T-cell (primary cell): ENCODE data around the gene GLIS1. TPM values are rescaled to one million over a fixed set of nuclear protein-coding genes. Genes with fewer than 3 reads are reported as not detected.

ENCODE experiments used
- ATAC-seq, 4 experiments: fragments of 200-7000 bp in 3 of 4; fragments of 150-1000 bp in 1 of 4; cut with Tn5 transposase; replicated peaks in 1 of 4; 1 replicate in 3 of 4; 2 replicates in 1 of 4; pipeline ENCODE4 v1.10.0; 2021; ENCODE audit warnings: moderate library complexity in 3 of 4, mild to moderate bottlenecking in 2 of 4, moderate number of reproducible peaks in 1 of 4
- CTCF ChIA-PET, 2 donors: fragments of 300-600 bp; sonication (Branson Sonifier 250); formaldehyde crosslinking; loops; one replicate each; lab custom pipeline; 2022; ENCODE audit warnings: antibody characterized with exemption in 2 of 2; lab: Charles Lee
- POLR2A ChIA-PET, 2 donors: fragments of 300-600 bp; sonication (Branson Sonifier 250); formaldehyde crosslinking; loops; one replicate each; lab custom pipeline; 2022; ENCODE audit warnings: antibody characterized with exemption in 2 of 2; lab: Charles Lee
- DNase-seq, 35 experiments: peaks; one replicate each; pipeline versions ENCODE4 v3.0.0 to v3.0.0-alpha.2; 2013 to 2023
- H3K27ac ChIP-seq: one replicate; pipeline ENCODE4 v1.5.1; 2013; ENCODE audit warnings: low read length
- H3K27me3 ChIP-seq, 2 experiments: replicated peaks in 1 of 2; 1 replicate in 1 of 2; 2 replicates in 1 of 2; pipeline versions ENCODE4 v1.6.1 to v1.7.0; 2013; ENCODE audit warnings: low read length in 1 of 2, mixed read lengths in 1 of 2; ENCODE audit not compliant: control insufficient read depth in 2 of 2, insufficient read depth in 2 of 2; ENCODE audit errors: extremely low read depth in 1 of 2
- H3K36me3 ChIP-seq, 2 donors: 1 replicate in 1 of 2; 2 replicates in 1 of 2; pipeline versions ENCODE4 v1.6.1 to v1.7.0; 2013; ENCODE audit warnings: low read length in 1 of 2; ENCODE audit not compliant: control insufficient read depth in 2 of 2, insufficient read depth in 1 of 2; ENCODE audit errors: extremely low read depth in 1 of 2
- H3K4me1 ChIP-seq, 2 experiments: 1 replicate in 1 of 2; 2 replicates in 1 of 2; pipeline versions ENCODE4 v1.6.1 to v1.7.0; 2013; ENCODE audit warnings: low read length in 2 of 2, mixed read lengths in 1 of 2; ENCODE audit not compliant: insufficient read depth in 2 of 2, control insufficient read depth in 1 of 2; ENCODE audit errors: extremely low read depth in 1 of 2
- H3K4me3 ChIP-seq, 2 donors: 1 replicate in 1 of 2; 2 replicates in 1 of 2; pipeline versions ENCODE4 v1.5.1 to v1.7.0; 2013; ENCODE audit warnings: mild to moderate bottlenecking in 2 of 2, low read length in 1 of 2, moderate library complexity in 1 of 2; ENCODE audit not compliant: control insufficient read depth in 1 of 2; ENCODE audit errors: extremely low read depth in 1 of 2
- H3K9me3 ChIP-seq: 2 replicates; pipeline ENCODE4 v1.7.0; 2013
- H3K27ac Mint-ChIP-seq, 2 donors: one replicate each; pipeline ENCODE4 v1.8.0; 2020 to 2021; ENCODE audit warnings: mild to moderate bottlenecking in 2 of 2, mixed read lengths in 2 of 2
- H3K27me3 Mint-ChIP-seq, 2 donors: one replicate each; pipeline ENCODE4 v1.8.0; 2021 to 2022; ENCODE audit warnings: mixed read lengths in 2 of 2
- H3K36me3 Mint-ChIP-seq: one replicate; pipeline ENCODE4 v1.8.0; 2021; ENCODE audit warnings: mixed read lengths
- H3K4me1 Mint-ChIP-seq, 3 donors: one replicate each; pipeline ENCODE4 v1.8.0; 2020 to 2022; ENCODE audit warnings: mixed read lengths in 3 of 3, mild to moderate bottlenecking in 1 of 3
- H3K4me3 Mint-ChIP-seq, 3 donors: one replicate each; pipeline ENCODE4 v1.8.0; 2020 to 2022; ENCODE audit warnings: mild to moderate bottlenecking in 3 of 3, mixed read lengths in 3 of 3, moderate library complexity in 3 of 3
- H3K9me3 Mint-ChIP-seq, 3 donors: one replicate each; pipeline ENCODE4 v1.8.0; 2020 to 2022; ENCODE audit warnings: mixed read lengths in 3 of 3
- WGBS: methylation state at CpG from one replicate; pipeline ENCODE4 v1.1.5; 2013; ENCODE audit warnings: missing lambda C conversion rate; ENCODE audit not compliant: insufficient coverage; 5-methylcytosine and 5-hydroxymethylcytosine counted together
- total RNA-seq, 35 experiments: library from RNA in 6 of 35; stranded (reverse) in 6 of 35; fragments of 120-200 nt in 1 of 35; gene quantifications; one replicate each; pipeline versions ENCODE4 v1.2.1 to v1.2.4 and lab custom pipeline; 2013 to 2026

The GLIS1 gene
- total RNA-seq, 5 donors from 2014 or later (not counting 1 experiment from before 2014, with no cell fraction given): not detected

DNA sequence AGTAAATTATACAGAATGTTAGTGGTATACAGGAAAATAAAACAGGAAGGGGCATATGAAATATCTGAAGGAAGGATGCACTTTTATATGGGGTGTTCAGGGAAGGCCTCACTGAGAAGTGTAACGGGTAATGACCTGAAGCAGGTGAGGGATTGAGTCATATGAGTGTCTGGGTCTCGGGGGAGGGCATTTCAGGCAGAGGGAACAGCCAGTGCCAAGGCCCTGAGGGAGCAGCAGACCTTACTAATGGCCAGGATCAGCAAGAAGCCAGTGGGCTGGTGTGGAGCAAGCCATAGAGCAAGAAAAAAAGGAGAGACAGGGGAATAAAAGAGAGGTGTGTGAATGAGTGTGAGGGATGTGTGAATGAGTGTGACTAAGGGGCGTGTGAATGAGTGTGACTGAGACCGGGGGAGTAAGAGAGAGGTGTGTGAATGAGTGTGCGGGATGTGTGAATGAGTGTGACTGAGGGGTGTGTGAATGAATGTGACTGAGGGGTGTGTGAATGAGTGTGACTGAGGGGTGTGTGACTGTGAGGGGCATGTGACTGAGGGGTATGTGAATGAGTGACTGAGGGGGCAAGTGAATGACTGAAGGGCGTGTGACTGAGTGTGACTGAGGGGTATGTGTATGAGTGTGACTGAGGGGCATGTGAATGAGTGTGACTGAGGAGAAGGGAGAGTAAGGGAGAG is 107.2 kb downstream of the GLIS1 start:
- ATAC-seq (no peak), DNase-seq (no peak)
- CTCF ChIA-PET: no interaction called here
- 79% methylated on average over 6 of the region's 6 CpGs for WGBS
- peaks cover 2 to 3% of the 10 kb centered on the region in 2 donors for H3K27me3 Mint-ChIP-seq
- Histone ChIP-seq H3K4me3 (no peak overlapping the region), H3K4me1 (no peaks in the 10 kb centered on the region), H3K27me3 (peaks cover 0 to 16% of the 10 kb centered on the region in 2 experiments), H3K27ac (no peak overlapping the region), H3K36me3 (no peaks in the 10 kb centered on the region), H3K9me3 (no peaks in the 10 kb centered on the region)
- H3K27ac Mint-ChIP-seq: no peak overlapping the region
- H3K4me1 Mint-ChIP-seq: no peaks in the 10 kb centered on the region
- H3K36me3 Mint-ChIP-seq: no peaks in the 10 kb centered on the region
- H3K9me3 Mint-ChIP-seq: no peaks in the 10 kb centered on the region
- H3K4me3 Mint-ChIP-seq: no peak overlapping the region
- POLR2A ChIA-PET: no interaction called here

DNA sequence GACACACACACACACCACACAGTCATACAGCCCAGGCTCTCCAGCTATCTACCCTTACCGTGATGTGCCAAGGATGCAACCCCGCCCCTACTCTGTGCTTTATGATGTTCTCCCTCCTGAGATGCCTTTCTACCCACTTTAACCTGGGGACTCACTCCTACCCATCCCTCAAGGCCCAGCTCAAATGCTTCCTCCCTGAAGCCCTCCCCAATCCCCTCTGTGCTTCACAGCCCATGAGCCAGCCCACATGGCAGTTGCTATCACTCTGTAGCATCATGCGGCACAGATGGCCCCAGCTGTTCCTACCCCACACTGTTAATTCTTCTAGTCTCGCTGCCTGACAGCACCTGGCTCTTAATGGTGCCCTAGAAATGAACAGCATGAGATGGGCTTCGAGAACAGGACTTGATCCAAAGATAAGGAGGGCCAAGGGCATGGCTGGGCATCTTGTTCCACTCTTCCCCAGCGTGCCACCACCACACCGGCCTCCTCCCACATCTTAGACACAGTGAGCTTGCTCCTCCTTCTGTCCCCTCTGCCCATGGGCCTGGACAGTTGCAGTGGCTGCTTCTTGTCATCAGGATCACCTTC is 109.8 kb downstream of the GLIS1 start:
- CTCF ChIA-PET: no interaction called here
- H3K27ac Mint-ChIP-seq: no peak overlapping the region
- DNase-seq: no peak

DNA sequence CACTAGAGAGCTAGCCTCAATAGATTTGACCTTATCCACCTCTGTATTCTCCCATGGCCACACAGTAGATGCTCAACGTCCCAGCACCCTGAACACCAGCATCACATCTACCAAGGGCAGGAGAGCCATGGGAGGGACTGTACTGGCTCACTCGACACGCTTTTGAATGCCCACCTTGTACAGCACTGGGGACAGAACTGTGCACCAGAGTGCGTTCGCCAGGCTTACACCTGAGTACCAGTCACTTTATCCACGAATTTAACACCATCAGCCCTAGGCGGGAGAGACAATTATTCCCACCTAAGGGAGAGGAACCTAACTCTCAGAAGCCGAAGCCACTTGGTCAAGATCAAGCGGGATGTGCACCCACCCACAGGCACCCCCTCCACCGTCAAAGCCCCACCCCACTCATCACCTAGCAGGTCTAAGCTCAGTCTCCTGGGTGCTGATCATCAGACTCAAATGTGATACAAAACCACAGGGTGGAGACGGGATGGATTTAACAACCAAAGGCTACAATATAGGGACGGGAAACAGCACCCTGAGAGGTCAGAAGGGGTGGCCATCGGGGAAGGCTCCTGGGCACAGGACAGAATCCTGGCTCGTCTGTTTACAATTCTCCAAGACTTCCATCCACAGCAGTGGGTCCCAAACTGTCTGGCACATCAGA is 110.5 kb downstream of the GLIS1 start:
- H3K4me1 ChIP-seq: no peaks in the 10 kb centered on the region
- Mint-ChIP-seq H3K27ac (no peak overlapping the region), H3K9me3 (no peaks in the 10 kb centered on the region), H3K4me1 (no peaks in the 10 kb centered on the region), H3K4me3 (no peak overlapping the region), H3K27me3 (peaks cover 2 to 3% of the 10 kb centered on the region in 2 donors), H3K36me3 (no peaks in the 10 kb centered on the region)
- no peak overlapping the region for H3K4me3 ChIP-seq
- H3K27ac ChIP-seq: no peak overlapping the region
- CTCF ChIA-PET: no interaction called here
- peaks cover 0 to 19% of the 10 kb centered on the region in 2 experiments for H3K27me3 ChIP-seq
- no peak for DNase-seq
- no peaks in the 10 kb centered on the region for H3K36me3 ChIP-seq
- ATAC-seq: no peak
- WGBS: 80% methylated on average over 12 of the region's 14 CpGs
- POLR2A ChIA-PET: no interaction called here
- H3K9me3 ChIP-seq: no peaks in the 10 kb centered on the region

More for the DNA sequence above, 109.8 kb downstream of the GLIS1 start:
- Mint-ChIP-seq H3K9me3 (no peaks in the 10 kb centered on the region), H3K36me3 (no peaks in the 10 kb centered on the region), H3K27me3 (peaks cover 2 to 3% of the 10 kb centered on the region in 2 donors), H3K4me3 (no peak overlapping the region), H3K4me1 (no peaks in the 10 kb centered on the region)
- Histone ChIP-seq H3K36me3 (no peaks in the 10 kb centered on the region), H3K4me3 (no peak overlapping the region), H3K4me1 (no peaks in the 10 kb centered on the region), H3K27ac (no peak overlapping the region), H3K9me3 (no peaks in the 10 kb centered on the region), H3K27me3 (peaks cover 0 to 19% of the 10 kb centered on the region in 2 experiments)
- POLR2A ChIA-PET: no interaction called here
- 63% methylated on average over 7 of the region's 7 CpGs for WGBS
- no peak for ATAC-seq

DNA sequence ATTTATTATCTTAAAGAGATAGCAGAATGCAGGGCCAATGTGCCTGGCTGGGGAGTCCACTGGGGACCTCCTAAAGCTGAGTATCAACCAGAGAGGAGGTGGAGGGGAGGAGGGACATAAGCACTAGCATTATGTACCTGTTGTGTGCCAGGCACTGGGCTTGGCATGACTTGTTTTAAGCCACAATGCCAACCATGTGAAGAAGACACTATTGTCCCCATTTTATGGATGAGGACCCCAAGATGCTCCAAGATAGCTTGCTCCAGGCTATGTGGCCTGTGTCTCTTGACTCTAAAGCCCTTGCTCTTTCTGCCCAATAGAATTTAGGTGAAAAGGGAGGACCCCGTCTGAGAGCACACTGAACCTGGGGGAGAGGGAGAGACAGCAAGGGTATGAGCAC is 111.3 kb downstream of the GLIS1 start:
- Histone ChIP-seq H3K36me3 (no peaks in the 10 kb centered on the region), H3K4me1 (no peaks in the 10 kb centered on the region), H3K4me3 (no peak overlapping the region), H3K27ac (no peak overlapping the region), H3K9me3 (no peaks in the 10 kb centered on the region), H3K27me3 (peaks cover 0 to 19% of the 10 kb centered on the region in 2 experiments)
- ATAC-seq (no peak), DNase-seq (no peak)
- Mint-ChIP-seq H3K4me1 (no peaks in the 10 kb centered on the region), H3K27me3 (peaks cover 2 to 3% of the 10 kb centered on the region in 2 donors), H3K27ac (no peak overlapping the region), H3K9me3 (no peaks in the 10 kb centered on the region), H3K36me3 (no peaks in the 10 kb centered on the region), H3K4me3 (no peak overlapping the region)
- POLR2A ChIA-PET: no interaction called here
- CTCF ChIA-PET: no interaction called here
- WGBS: 83% methylated on average over 1 of the region's 1 CpG

DNA sequence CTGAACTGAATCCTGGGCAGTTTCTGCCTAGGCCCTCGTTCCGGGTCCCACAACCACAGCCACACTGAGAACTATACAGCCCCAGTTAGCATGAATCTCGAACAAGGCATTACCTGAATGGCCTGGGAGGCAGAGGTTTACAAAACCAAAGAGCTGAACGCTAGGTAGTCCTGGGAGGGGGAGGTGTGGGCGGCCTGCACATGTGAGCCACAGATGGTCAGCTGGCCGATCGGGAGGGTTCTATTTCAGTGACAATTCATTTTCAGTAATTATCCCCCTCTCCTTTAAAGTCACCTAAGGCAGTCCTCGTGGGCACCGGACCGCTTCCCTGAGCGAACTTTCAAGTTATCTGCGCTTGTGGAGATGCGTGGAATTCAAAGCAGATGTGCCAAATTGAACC is 111.9 kb downstream of the GLIS1 start:
- no peak for ATAC-seq
- Mint-ChIP-seq H3K4me3 (no peak overlapping the region), H3K27me3 (peaks cover 3 to 4% of the 10 kb centered on the region in 2 donors), H3K9me3 (no peaks in the 10 kb centered on the region), H3K4me1 (no peaks in the 10 kb centered on the region), H3K36me3 (no peaks in the 10 kb centered on the region), H3K27ac (no peak overlapping the region)
- H3K9me3 ChIP-seq: no peaks in the 10 kb centered on the region
- H3K4me3 ChIP-seq: no peak overlapping the region
- no peaks in the 10 kb centered on the region for H3K4me1 ChIP-seq
- 86% methylated on average over 9 of the region's 13 CpGs for WGBS
- no peaks in the 10 kb centered on the region for H3K36me3 ChIP-seq
- peaks cover 0 to 19% of the 10 kb centered on the region in 2 experiments for H3K27me3 ChIP-seq
- CTCF ChIA-PET: no interaction called here
- DNase-seq: no peak
- no peak overlapping the region for H3K27ac ChIP-seq
- POLR2A ChIA-PET: no interaction called here

DNA sequence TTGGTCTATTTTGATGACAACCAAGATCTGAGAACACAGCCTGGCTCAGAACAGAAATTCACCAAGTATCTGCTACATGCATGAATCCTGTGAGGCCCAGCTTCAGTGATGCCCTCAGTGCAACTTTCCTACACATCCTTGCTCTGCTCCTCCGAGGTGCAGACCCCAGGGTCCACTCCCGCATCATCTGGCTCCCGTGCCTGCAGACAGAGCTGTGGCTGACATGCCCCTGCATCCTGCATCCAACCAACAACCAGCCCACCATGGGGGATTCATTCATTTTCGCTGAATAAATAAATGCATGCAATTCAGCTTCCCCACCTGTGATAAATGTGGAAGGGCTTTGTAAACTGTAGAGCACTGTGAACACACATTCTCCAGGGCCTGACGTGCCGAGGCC is 112.3 kb downstream of the GLIS1 start:
- no peak overlapping the region for H3K4me3 Mint-ChIP-seq
- no peaks in the 10 kb centered on the region for H3K36me3 ChIP-seq
- WGBS: 68% methylated on average over 5 of the region's 6 CpGs
- H3K4me1 Mint-ChIP-seq: no peaks in the 10 kb centered on the region
- no peak overlapping the region for H3K4me3 ChIP-seq
- CTCF ChIA-PET: no interaction called here
- H3K9me3 ChIP-seq: no peaks in the 10 kb centered on the region
- peaks cover 0 to 19% of the 10 kb centered on the region in 2 experiments for H3K27me3 ChIP-seq
- H3K27me3 Mint-ChIP-seq: peaks cover 3 to 4% of the 10 kb centered on the region in 2 donors
- H3K9me3 Mint-ChIP-seq: no peaks in the 10 kb centered on the region
- POLR2A ChIA-PET: no interaction called here
- DNase-seq (no peak), ATAC-seq (no peak)
- no peaks in the 10 kb centered on the region for H3K36me3 Mint-ChIP-seq
- no peak overlapping the region for H3K27ac Mint-ChIP-seq
- H3K4me1 ChIP-seq: no peaks in the 10 kb centered on the region
- H3K27ac ChIP-seq: no peak overlapping the region
